Large intestine (tissue), 3 donors: ENCODE data around the gene ANKRD11. TPM values are rescaled to one million over a fixed set of nuclear protein-coding genes. Genes with fewer than 3 reads are reported as not detected.

Source experiments
- DNase-seq, 2 donors: peaks; one replicate each; pipeline versions ENCODE4 v3.0.0 to v3.0.0-alpha.2; 2013
- H3K27ac ChIP-seq: one replicate; pipeline ENCODE4 v1.5.1; 2013; ENCODE audit warnings: low read length
- H3K27me3 ChIP-seq: 2 replicates; pipeline ENCODE4 v1.6.1; 2013; ENCODE audit warnings: low read length; ENCODE audit not compliant: control insufficient read depth, insufficient read depth
- H3K36me3 ChIP-seq: 2 replicates; pipeline ENCODE4 v1.6.1; 2013; ENCODE audit warnings: low read length; ENCODE audit not compliant: control insufficient read depth, insufficient read depth
- H3K4me1 ChIP-seq: one replicate; pipeline ENCODE4 v1.6.1; 2013; ENCODE audit warnings: low read length; ENCODE audit not compliant: control insufficient read depth, insufficient read depth
- H3K4me3 ChIP-seq: one replicate; pipeline ENCODE4 v1.5.1; 2013; ENCODE audit warnings: low read length
- H3K9me3 ChIP-seq: one replicate; pipeline ENCODE4 v1.6.1; 2013; ENCODE audit warnings: mild to moderate bottlenecking, low read depth, low read length, moderate library complexity; ENCODE audit not compliant: control insufficient read depth
- WGBS: methylation state at CpG from one replicate; pipeline ENCODE4 v1.1.5; 2013; ENCODE audit warnings: low lambda C conversion rate; ENCODE audit not compliant: insufficient coverage; 5-methylcytosine and 5-hydroxymethylcytosine counted together
- polyA plus RNA-seq: library from polyadenylated mRNA; unstranded; fragments of 120-200 nt; gene quantifications from one replicate; pipeline ENCODE4 v1.2.1, GENCODE V29; 2013

The ANKRD11 gene
- polyA plus RNA-seq, 1 donor: 83.9 TPM

DNA sequence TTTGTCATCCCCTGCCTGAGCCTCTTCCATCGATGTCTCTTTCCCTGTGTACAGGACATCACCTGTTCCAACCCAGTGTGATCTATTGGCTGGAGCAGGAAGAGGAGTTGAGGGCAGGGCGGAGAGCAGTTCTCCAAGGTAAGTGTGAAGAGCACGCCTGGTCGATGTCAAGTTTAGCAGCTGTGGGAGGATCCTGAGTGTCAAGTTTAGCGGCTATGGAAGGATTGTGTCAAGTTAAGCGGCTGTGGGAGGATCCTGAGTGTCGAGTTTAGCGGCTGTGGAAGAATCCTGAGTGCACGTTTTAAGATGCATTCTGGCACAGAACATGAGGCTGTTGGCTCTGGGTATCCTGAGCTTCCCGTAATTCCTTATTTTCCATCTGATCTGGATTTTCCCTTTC, 265.7 kb downstream of the ANKRD11 start:
- Histone ChIP-seq H3K27ac (no peak overlapping the region), H3K36me3 (peaks cover 75% of the 10 kb centered on the region), H3K4me1 (no peaks in the 10 kb centered on the region), H3K27me3 (no peaks in the 10 kb centered on the region), H3K9me3 (peaks cover 20% of the 10 kb centered on the region), H3K4me3 (no peak overlapping the region)
- DNase-seq: no peak
- WGBS: no CpG with 5 or more reads among the region's 10 CpGs

DNA sequence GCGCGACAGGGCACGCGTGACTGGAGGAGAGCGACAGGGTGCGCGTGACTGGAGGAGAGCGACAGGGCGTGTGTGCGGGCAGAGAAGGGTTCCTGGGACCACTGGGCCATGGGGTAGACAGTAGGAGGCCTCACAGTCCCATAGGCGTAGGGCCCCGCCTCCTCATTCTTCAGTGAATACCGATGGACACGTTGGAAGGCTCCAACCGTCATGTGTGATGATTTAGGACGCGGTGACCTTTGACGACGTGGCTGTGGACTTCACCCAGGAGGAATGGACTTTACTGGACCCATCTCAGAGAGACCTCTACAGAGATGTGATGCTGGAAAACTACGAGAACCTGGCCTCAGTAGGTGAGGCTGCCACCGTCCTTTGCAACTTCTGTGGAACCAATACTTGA, 267.4 kb downstream of the ANKRD11 start:
- Histone ChIP-seq H3K36me3 (peaks cover 68% of the 10 kb centered on the region), H3K4me1 (peaks cover 3% of the 10 kb centered on the region), H3K27ac (no peak overlapping the region), H3K4me3 (no peak overlapping the region), H3K9me3 (peaks cover 18% of the 10 kb centered on the region), H3K27me3 (no peaks in the 10 kb centered on the region)
- WGBS: no CpG with 5 or more reads among the region's 21 CpGs
- DNase-seq: no peak

DNA sequence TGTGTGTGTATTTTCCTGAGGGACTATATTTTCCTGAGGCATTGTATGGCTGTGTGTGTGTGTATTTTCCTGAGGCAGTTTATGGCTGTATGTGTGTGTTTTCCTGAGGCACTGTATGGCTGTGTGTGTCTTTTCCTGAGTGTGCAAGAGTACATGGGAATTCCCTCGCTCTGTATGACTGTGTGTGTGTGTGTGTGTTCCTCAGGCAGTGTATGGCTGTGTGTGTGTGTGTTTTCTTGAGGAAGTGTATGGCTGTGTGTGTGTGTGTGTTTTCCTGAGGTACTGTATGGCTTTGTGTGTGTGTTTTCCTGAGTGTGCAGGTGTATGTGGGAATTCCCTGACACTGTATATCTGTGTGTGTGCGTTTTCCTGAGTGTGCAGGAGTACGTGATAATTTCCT, 268.8 kb downstream of the ANKRD11 start:
- Histone ChIP-seq H3K4me1 (peaks cover 5% of the 10 kb centered on the region), H3K9me3 (peaks cover 5% of the 10 kb centered on the region), H3K36me3 (peaks cover 55% of the 10 kb centered on the region), H3K4me3 (no peak overlapping the region), H3K27me3 (no peaks in the 10 kb centered on the region), H3K27ac (no peak overlapping the region)
- DNase-seq: no peak
- WGBS: no CpG with 5 or more reads among the region's 3 CpGs

DNA sequence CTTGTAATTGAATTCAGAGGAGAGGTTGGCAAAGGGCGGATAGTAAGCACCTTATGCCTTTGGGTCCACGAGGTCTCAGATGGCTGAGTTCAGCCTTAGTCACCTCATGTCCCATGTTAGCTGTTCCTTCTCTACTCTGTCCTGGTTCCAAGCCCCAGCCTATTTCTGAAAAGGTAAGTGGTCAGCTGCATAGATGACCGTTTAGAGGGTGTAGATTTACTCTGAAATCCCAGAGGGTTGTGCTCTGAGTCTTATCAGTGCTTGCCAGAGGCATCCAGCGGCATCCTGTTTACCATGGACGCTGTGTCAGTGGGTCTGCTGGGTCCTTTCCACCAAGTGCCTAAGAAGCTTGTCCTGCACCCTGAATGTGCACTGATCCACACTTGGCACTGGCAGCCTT, 271.0 kb downstream of the ANKRD11 start:
- DNase-seq: no peak
- H3K4me3 ChIP-seq: no peak overlapping the region
- no CpG with 5 or more reads among the region's 5 CpGs for WGBS
- H3K27me3 ChIP-seq: no peaks in the 10 kb centered on the region
- H3K4me1 ChIP-seq: peaks cover 7% of the 10 kb centered on the region
- peaks cover 35% of the 10 kb centered on the region for H3K36me3 ChIP-seq
- no peak overlapping the region for H3K27ac ChIP-seq
- H3K9me3 ChIP-seq: no peaks in the 10 kb centered on the region

Other genes with a start within 250 kb of the ANKRD11 start
- gene SPG7, start 17.8 kb upstream of the ANKRD11 start, polyA plus RNA-seq: 135 TPM
- gene RPL13, start 70.1 kb upstream of the ANKRD11 start, polyA plus RNA-seq: 3,996 TPM
- gene CPNE7, start 85.2 kb upstream of the ANKRD11 start, polyA plus RNA-seq: 11.7 TPM
- gene DPEP1, start 123.1 kb upstream of the ANKRD11 start, polyA plus RNA-seq: 165 TPM
- gene CHMP1A, start 167.1 kb upstream of the ANKRD11 start, polyA plus RNA-seq: 77.1 TPM
- 11.0 TPM for gene SPATA33, start 167.3 kb upstream of the ANKRD11 start, polyA plus RNA-seq
- 165 TPM for gene CDK10, start 196.1 kb upstream of the ANKRD11 start, polyA plus RNA-seq
- gene SPATA2L, start 211.1 kb upstream of the ANKRD11 start, polyA plus RNA-seq: 18.7 TPM
- gene VPS9D1, start 230.3 kb upstream of the ANKRD11 start, polyA plus RNA-seq: 13.4 TPM
- 35.7 TPM for gene ZNF276, start 231.0 kb upstream of the ANKRD11 start, polyA plus RNA-seq